SKM-1 treated with dmso at 0.1 percent for 144 hours (cell line): ENCODE measurements around the gene TMEM174.
"Not testable (repeated sequence)": the region's sequence is repeated elsewhere in the genome, so short reads cannot be mapped to it uniquely, and the experiment has no call there.

Source experiments
- DNase-seq: peaks from one replicate; lab custom pipeline; 2025; ENCODE audit not compliant: unreplicated experiment; lab: John Stamatoyannopoulos, UW

Gene TMEM174

DNA sequence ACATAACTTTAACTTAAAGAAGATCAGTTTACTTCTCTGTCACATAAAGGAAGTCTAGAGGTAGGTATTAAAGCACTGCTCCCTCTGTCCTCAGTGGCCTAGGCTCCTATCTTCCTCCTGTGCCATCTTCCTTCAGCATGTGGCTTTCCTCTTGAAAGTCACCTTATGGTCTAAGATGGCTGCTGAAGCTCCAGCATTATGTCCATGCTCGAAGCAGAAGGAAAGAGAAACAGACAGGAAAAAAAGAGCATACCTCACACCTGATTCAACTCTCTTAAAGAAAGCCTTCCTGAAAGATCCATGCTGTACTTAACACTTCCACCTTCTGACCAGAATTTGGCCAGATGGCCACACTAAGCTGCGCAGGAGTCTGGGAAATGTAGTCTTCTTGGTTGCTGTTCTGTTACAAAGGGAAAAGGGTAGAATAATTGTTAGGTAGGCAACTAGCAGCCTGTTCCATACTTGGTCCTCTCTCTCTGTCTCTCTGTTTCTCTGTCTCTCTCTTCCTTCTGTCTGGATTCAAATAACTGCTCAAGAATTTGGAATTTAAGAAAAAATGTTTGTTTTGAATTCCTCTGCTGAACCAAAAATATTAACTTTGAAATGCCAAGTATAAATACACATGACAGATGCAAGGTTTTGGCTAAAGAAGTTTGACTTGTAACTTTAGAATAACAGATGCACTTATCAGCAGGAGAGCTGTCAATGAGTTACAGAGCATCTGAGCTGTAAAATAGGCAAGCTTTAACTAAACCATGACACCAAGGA lies 16.0 kb downstream of the TMEM174 start:
- DNase-seq = no peak

GRCh38 chr5:73189871-73190376 lies 16.9 kb downstream of the TMEM174 start:
- DNase-seq = no peak

GRCh38 chr5:73192370-73192769 lies 19.4 kb downstream of the TMEM174 start:
- DNase-seq = no peak

- DNase-seq = no peak
These were observed 20.6 kb downstream of the TMEM174 start for GRCh38 chr5:73193592-73193991.

- DNase-seq = no peak
These were observed 23.2 kb downstream of the TMEM174 start for GRCh38 chr5:73196201-73196600.

DNA sequence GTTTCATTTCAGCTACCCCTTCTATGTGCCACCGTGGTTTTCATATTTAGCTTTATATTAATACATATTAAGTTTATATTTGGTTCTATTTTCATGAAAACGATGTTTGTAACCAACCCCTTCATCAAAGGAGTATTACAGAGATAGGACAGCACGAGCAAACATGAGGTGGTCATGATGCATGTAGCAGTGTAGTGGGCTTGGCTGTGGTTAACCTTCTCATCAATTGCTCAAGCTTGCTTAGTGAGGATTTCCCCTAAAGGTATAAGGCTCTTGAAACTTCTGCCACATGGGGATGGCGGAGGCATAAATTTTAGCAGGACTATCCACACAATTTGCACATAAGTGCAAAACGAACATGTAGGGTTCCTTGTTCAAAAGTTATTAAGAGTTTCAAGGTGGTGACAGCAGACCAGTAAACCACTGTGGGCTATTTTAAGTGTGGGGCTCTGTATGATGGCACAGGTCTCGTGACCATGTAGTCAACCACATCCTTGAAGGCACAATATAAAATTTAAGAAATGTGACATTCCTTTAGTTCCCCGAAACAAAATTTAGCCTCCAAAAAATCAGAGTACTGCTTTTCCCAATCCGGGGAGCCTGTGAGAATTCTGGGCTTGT lies 24.8 kb downstream of the TMEM174 start:
- DNase-seq = no peak

DNA sequence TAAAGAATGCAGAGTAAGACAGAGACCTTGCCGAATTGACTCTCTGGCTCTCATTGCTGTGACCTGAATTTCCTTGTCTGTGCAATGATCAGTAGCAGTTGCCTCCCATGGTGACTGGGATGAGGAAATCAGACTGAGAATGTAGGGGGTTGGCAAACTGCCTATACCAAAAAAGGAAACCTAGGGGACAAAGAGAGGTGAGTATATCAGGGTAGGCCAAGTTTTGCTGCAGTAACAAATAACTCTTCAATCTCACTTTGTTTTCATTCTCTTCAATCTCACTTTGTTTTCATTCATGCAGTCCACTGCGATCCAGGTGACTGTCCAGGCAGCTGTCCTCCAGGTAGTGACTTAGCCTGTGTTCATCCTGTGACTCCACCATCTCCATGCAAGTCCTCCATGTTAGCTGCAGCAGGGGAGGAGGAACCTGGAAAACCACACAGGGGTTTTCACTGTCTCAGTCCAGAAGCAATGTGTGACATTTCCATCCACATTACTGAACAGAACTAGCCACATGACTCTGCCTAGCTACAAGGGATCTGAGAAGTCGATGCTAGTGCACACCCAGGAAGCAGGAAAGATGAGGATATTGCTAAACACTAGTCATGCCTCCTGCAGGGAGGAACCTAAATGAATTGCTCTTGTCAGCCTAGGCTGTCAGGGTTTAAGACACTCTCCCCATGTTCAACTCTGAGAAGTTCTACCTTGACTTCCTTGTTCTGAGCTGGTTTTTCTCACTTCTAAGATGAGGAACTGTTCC lies 26.0 kb downstream of the TMEM174 start:
- DNase-seq = no peak

DNA sequence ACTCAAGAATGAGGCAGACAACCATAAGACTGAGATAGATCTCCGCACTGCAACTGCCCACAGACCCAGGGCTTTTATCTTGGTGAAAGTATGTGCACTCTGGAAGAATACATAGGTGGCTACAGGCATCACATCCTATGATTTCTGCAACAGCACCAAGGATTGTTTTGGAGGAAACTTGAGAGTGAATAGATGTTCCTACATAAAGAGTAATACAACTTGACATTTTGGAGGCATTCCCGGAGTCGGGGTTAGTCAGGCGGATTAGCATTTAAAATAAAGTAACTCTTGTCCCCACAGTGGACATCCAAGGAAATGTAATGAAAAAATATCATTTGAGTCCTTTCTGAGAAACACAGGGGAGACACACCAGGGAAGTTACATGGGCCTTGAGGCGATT lies 26.7 kb downstream of the TMEM174 start:
- no peak for DNase-seq

DNA sequence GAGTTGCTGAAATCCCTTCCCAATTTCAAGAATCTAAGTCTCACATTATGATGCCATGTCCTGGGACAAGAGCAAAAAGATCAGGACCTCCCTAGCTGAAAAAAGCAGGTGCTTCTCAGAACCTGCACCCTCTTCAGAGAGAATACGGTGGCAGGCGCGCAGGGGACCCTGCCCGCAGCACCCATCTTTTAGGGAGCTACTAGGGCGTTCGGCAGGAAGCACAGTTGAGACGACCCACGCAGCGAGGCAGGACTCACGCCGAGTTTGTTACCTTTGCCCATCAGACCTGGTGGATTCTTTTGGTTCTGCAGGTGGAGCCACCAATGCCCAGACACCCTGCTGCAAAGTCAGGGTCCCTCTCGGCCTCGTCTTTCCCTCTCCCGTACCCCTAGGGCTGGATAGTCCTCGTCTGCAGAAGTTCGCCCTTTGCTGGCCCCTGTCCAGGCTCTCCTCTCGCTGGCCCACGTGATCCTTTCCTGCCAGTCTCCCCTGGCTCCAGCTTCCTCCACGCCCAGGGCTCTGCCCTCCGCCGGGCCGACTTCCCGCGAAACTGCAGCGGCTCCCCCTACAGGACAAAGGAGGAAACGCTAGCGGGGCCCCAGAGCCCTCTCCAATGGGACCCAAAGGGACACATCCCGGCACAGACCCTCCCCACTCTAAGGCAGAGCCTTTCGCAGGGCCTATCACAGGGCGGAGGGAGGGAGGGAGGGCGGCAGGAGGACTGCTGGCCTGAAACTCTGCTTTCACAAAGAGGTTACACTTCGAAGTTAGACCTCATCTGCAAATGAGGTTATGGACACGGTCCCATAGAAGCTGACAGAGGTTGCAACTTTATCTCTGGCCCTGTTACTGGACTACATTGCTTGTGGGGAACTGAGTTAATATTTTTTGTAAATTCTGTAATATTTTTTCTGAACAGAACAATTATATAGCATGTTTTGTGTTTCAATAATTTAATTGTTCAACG lies 28.8 kb downstream of the TMEM174 start:
- peak; percentile 66 for DNase-seq

- no peak for DNase-seq
These were observed 31.3 kb downstream of the TMEM174 start for GRCh38 chr5:73204332-73204731.

GRCh38 chr5:73204733-73205132 lies 31.7 kb downstream of the TMEM174 start:
- no peak for DNase-seq

DNA sequence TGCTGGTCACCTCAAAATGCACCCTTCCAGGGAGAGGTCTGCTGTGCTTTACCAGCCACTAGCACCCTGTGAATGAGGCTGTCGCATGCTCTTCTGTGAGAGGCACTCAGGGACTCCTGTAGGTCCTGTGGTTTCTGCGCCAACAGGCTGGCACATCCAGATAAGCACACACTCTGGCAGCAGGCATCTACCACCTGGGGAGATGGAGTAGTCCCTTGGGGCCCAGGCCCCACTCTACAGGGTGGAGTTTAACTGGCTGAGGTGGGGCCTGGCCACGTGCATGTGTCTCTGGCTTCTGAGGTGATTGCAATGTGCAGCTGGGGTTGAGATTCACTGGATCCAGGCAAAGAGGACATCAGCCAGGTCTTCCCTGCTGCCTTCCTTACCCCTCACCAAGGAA lies 32.3 kb downstream of the TMEM174 start:
- DNase-seq = no peak

DNA sequence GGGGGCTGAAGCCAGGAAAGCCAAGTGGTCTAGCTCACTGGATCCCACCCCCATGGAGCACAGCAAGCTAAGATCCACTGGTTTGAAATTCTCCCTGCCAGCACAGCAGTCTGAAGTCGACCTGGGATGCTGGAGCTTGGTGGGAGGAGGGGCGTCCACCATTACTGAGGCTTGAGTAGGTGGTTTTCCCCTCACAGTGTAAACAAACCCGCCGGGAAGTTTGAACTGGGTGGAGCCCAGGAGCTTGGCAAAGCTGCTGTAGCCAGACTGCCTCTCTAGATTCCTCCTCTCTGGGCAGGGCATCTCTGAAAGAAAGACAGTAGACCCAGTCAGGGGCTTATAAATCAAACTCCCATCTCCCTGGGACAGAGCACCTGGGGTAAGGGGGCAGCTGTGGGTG lies 34.2 kb downstream of the TMEM174 start:
- not testable (repeated sequence) for DNase-seq

DNA sequence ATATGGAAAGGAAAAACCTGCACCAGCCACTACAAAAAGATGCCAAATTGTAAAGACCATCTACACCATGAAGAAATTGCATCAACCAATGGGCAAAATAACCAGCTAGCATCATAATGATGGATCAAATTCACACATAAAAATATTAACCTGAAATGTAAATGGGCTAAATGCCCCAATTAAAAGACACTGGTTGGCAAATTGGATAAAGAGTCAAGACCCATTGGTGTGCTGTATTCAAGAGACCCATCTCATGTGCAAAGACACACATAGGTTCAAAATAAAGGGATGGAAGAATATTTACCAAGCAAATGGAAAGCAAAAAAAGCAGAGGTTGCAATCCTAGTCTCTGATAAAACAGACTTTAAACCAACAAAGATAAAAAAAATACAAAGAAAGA lies 36.1 kb downstream of the TMEM174 start:
- not testable (repeated sequence) for DNase-seq

DNA sequence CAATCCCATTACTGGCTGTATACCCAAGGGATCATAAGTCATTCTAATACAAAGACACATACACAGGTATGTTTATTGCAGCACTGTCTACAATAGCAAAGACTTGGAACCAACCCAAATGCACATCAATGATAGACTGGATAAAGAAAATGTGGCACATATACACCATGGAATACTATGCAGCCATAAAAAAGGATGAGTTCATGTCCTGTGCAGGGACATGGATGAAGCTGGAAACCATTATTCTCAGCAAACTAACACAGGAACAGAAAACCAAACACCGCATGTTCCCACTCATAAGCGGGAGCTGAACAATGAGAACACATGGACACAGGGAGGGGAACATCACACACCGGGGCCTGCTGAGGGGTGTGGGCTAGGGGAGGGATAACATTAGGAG lies 39.7 kb downstream of the TMEM174 start:
- DNase-seq = not testable (repeated sequence)

DNA sequence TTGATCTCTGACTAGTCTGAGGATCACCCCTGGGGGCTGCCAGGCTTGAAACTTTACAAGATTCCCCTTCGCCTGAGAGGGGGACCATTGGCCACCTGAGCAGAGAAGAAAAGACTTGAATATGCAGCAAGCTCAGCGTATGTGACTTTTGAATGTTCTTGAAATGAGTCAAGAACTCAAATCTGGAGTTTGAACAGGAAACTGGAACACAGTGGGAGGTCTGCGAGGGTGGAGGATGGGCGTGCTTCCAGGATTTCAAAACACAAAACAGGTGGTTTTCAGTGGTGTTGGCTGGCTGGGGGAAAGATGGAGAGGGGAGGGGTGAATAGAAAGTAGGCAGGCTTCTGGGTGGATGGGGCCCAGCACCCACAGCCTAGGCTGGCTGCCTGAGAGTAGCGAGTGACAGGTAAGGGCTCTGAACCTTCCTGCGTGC lies 40.6 kb downstream of the TMEM174 start:
- no peak for DNase-seq

DNA sequence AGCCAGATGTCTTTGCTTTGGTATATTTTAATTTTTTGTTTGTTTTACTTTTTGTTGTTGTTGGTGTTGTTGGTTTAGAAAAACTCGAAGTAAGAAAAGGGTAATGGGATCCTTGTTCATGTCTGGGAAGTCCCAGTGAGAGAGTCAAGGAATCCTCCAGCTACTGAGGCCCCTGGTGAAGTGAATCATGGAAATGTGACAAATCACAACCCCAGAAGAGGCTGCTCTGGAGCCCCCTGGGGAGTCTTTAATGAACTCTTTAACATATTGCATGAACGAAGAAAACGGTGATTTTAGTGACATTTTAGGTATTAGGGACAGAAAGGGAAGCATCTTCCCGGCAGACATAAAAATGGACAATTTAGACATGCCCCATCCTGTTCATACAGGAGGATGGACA lies 41.3 kb downstream of the TMEM174 start:
- no peak for DNase-seq

- DNase-seq = no peak
These were observed 42.0 kb downstream of the TMEM174 start for GRCh38 chr5:73214996-73215395.

GRCh38 chr5:73215531-73215890 lies 42.5 kb downstream of the TMEM174 start:
- DNase-seq = peak; percentile 51

- peak; percentile 51 for DNase-seq
These were observed 43.1 kb downstream of the TMEM174 start for GRCh38 chr5:73215891-73216610.
